ENCODE results near the gene KCNJ5. TPM values are rescaled to one million over a fixed set of nuclear protein-coding genes. Genes with fewer than 3 reads are reported as not detected.

The KCNJ5 gene
- total RNA-seq (2022; extraction: Qiagen RNA extraction; ENCODE audit: low read depth) = 0.09 to 0.12 TPM in 2 of 5 replicates, not detected in the others

DNA sequence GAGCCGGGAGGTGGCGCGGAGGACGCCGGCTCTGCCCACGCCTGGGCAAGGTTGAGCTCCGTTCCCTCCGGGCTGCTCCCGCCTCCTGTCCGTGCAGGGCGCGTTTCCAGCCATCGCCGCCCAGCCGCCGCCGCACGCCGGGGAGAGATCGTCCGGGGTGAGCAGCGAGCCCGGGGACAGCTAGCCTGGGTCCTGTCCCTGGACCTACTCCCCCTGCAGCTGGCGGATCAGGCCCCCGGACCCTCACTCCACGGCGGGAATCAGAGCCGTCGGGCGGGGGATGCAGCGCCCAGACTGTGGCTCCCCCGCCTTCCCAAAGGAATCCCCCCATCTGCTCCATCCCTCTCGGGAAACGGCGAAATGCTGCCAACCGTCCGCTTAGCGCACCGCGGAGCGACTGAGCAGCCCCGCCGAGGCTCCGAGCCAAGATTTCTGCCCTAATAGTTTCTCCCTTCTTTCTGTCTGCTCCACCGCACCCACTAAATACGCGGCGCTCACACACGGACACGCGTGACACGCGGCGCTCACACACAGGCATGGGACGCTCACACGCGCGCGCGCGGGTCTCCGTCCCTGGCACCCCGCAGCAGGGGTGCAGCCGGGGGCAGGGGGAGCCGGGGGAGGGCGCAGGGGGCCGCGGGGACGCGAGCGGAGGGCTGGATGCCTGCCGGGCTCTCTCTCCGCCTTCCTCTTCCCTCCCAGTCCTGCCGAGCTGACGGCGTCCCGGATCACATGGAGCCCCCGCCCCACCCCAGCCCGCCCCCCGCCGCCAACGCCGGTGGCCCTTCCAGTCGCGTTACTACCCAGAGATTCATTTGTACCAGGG, at the start of gene KCNJ5:
KCNJ5 (plus strand) TSS at position 814 of the 826 bp plus-strand sequence. CDS start 19,918 bp downstream, outside the sequence.

DNA sequence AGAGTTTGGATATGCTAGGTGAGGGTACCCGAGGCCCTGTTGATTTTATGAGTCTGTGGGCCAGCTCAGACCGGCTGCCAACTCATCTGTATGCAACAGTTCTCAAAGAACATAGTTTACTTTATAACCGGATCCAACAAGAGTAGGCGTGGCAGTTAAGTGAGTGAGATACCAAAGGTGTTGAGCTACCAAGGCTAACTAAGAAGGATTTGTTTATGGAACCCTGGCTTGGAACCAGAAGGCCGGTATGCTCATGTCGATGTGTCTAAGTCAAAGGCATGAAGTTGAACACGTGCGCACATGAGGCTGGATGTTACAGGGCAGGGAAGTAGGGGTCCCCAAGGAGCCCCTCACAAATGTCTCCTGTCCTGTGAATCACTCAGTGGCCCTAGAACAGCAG, 23.9 kb upstream of the KCNJ5 start, which contains the start of gene KCNJ1:
KCNJ1 (minus strand) TSS at position 20 of the 400 bp plus-strand sequence. CDS start 27,053 bp downstream, outside the sequence.

DNA sequence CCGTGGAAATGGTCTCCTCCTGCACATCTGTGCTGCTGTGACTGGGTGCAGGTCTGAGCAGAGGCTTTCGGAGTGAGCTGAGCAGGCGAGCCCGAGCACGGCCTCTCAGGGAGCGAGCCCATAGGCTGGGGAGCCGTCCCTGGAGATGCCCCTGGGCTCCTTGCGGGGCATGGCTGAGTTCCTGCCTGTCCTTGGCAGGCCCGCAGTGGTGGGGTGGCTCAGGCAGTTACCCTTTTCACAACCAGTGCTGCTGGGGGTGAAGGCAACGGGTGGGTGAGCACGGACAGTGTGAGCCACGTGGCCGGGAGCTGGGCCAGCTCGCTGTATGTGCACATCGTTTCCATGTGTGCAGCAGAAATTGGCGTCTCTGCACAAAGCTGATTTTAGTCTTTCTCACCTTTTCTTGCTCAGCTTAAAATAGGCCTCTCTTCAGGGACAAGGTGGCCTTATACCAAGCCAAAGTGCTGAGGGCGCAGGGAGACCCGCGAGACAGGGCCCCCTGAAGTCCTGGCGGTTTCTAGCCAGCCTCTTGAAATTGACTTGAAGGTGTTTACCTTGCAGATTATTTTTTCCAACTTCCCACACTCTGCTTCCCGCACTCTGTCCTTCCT, 51.8 kb downstream of the KCNJ5 start, which contains the start of gene TP53AIP1:
TP53AIP1 (minus strand) TSS at position 55 of the 611 bp plus-strand sequence. CDS start 5,053 bp downstream, outside the sequence.

Other genes with a start within 250 kb of the KCNJ5 start
- 0.15 to 0.62 TPM (median 0.35 TPM) in 5 replicates for gene FLI1, start 197.3 kb upstream of the KCNJ5 start, total RNA-seq (2022; extraction: Qiagen RNA extraction; ENCODE audit: low read depth)
- gene KCNJ1, start 24.1 kb upstream of the KCNJ5 start, total RNA-seq (2022; extraction: Qiagen RNA extraction; ENCODE audit: low read depth) = not detected in 5 replicates
- 0.15 TPM in 1 of 5 replicates, not detected in the others for gene TP53AIP1, start 51.5 kb downstream of the KCNJ5 start, total RNA-seq (2022; extraction: Qiagen RNA extraction; ENCODE audit: low read depth)